Endothelial cell of umbilical vein (primary cell): ENCODE data around the gene LRRC41.

Experiments
- CTCF ChIP-seq, 2 donors: IDR thresholded peaks; 1 replicate in 1 of 2; 2 replicates in 1 of 2; pipeline ENCODE4 v1.5.1; 2011; ENCODE audit warnings: low read length in 2 of 2, mild to moderate bottlenecking in 2 of 2, moderate library complexity in 2 of 2, control low read depth in 1 of 2, inconsistent platforms in 1 of 2, low read depth in 1 of 2; ENCODE audit not compliant: insufficient read depth in 1 of 2; ENCODE audit errors: extremely low read depth in 1 of 2
- EZH2 ChIP-seq: IDR thresholded peaks from 2 replicates; pipeline ENCODE4 v1.6.1; 2012; ENCODE audit warnings: borderline replicate concordance, low read depth, mild to moderate bottlenecking, moderate library complexity, low read length, inconsistent platforms; ENCODE audit not compliant: severe bottlenecking
- FOS ChIP-seq: IDR thresholded peaks from 2 replicates; pipeline ENCODE4 v1.6.1; 2011; ENCODE audit warnings: mild to moderate bottlenecking, low read length, moderate library complexity, borderline replicate concordance; ENCODE audit not compliant: insufficient read depth
- GATA2 ChIP-seq: IDR thresholded peaks from 2 replicates; pipeline ENCODE4 v1.7.0; 2011; ENCODE audit warnings: low read depth, mild to moderate bottlenecking, moderate library complexity, mixed read lengths, low read length; ENCODE audit not compliant: insufficient read length, insufficient read depth
- JUN ChIP-seq: IDR thresholded peaks from 2 replicates; pipeline ENCODE4 v1.6.1; 2011; ENCODE audit warnings: borderline replicate concordance, low read depth; ENCODE audit not compliant: insufficient read length, insufficient read depth
- POLR2A ChIP-seq: IDR thresholded peaks from 2 replicates; pipeline ENCODE4 v1.6.1; 2012; ENCODE audit warnings: low read depth, mild to moderate bottlenecking, control low read depth, low read length
- POLR2AphosphoS5 ChIP-seq: IDR thresholded peaks from 2 replicates; pipeline ENCODE4 v1.6.1; 2012; ENCODE audit warnings: low read depth, mild to moderate bottlenecking, control low read depth, low read length, moderate library complexity; ENCODE audit not compliant: insufficient read depth

- TF ChIP-seq CTCF (IDR thresholded peaks at IDR 0.05; ENCODE audit: extremely low read depth in 1 of 2, insufficient read depth in 1 of 2, low read depth in 1 of 2, low read length in 2 of 2) (no peak), POLR2A (no peak), JUN (no peak), EZH2 (no peak), GATA2 (no peak), POLR2AphosphoS5 (no peak), FOS (no peak)
Measured at GRCh38 chr1:46274225-46275029, 29.0 kb downstream of the LRRC41 start.
